Neural progenitor cell (in vitro differentiated cells): ENCODE measurements around the gene CDK7.

Experiments
- CTCF ChIP-seq: fragments of 200-600 bp; sonication (generic); IDR thresholded peaks from 2 replicates; pipeline ENCODE4 v1.5.1; 2017; ENCODE audit warnings: antibody characterized with exemption, mild to moderate bottlenecking
- EZH2 ChIP-seq: fragments of 200-600 bp; sonication (generic); IDR thresholded peaks from 2 replicates; pipeline ENCODE4 v1.6.1; 2017; ENCODE audit warnings: antibody characterized with exemption, mild to moderate bottlenecking, moderate library complexity

DNA sequence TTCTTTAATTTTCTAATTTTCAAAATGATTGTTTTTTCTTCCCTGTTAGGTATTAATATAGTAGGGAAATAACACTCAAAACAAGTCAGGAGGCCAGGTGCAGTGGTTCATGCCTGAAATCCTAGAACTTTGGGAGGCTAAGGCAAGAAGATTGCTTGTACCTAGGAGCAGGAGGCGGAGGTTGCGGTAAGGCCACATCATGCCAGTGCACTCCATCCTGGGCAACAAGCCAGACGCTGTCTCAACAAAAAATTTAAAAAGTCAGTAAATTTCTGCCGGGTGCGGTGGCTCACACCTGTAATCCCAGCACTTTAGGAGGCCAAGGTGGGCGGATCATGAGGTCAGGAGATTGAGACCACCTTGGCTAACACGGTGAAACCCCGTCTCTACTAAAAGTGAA lies 10.2 kb upstream of the CDK7 start:
- TF ChIP-seq CTCF (no peak), EZH2 (no peak)
